GM10248 (cell line): ENCODE data around the gene HEYL.
A peak's percentile ranks its signal among the peaks of the same experiment; 100 is the strongest.

ENCODE experiments used
- CTCF ChIA-PET: fragments of 300-600 bp; sonication (Branson Sonifier 250); formaldehyde crosslinking; extraction: SDS; loops from one replicate; lab custom pipeline; 2021; ENCODE audit warnings: antibody characterized with exemption; lab: Yijun Ruan, JAX
- POLR2A ChIA-PET: fragments of 350-650 bp; sonication (Branson Sonifier 250); formaldehyde crosslinking; extraction: SDS; loops from one replicate; lab custom pipeline; 2020; ENCODE audit warnings: antibody characterized with exemption; lab: Yijun Ruan, JAX
- DNase-seq: peaks from one replicate; pipeline ENCODE4 v3.0.0; 2012; ENCODE audit errors: extremely low spot score
- CTCF ChIP-seq: IDR thresholded peaks from 2 replicates; pipeline ENCODE4 v1.5.1; 2012; ENCODE audit warnings: mild to moderate bottlenecking, low read depth; ENCODE audit errors: extremely low read depth, missing control alignments, control extremely low read depth

HEYL gene

GRCh38 chr1:39649636-39650185 lies 10.3 kb upstream of the HEYL start:
- TF ChIP-seq CTCF, result no peak
- ChIA-PET POLR2A (interaction anchor here (0.7 kb wide), 1 partner anchor 69 kb away, joined by 4 read pairs; no protein-coding TSS in a partner anchor), CTCF (interaction anchor here (1.4 to 4.0 kb wide), 4 partner anchors 9 to 61 kb away, joined by 3 to 24 read pairs (median 5); no protein-coding TSS in a partner anchor)
- no peak for DNase-seq

GRCh38 chr1:39648496-39648895 lies 9.1 kb upstream of the HEYL start:
- TF ChIP-seq CTCF, result no peak
- no peak for DNase-seq
- ChIA-PET POLR2A (no interaction called here), CTCF (interaction anchor here (0.8 to 4.0 kb wide), 7 partner anchors 9 to 62 kb away, joined by 3 to 71 read pairs (median 4); no protein-coding TSS in a partner anchor)

- POLR2A ChIA-PET, result no interaction called here
Measured at GRCh38 chr1:39647247-39647646, 7.8 kb upstream of the HEYL start.

GRCh38 chr1:39646232-39647081 lies 7.0 kb upstream of the HEYL start:
- CTCF ChIA-PET, result interaction anchor here (1.2 to 4.0 kb wide), 7 partner anchors 11 to 259 kb away, joined by 3 to 71 read pairs (median 5); no protein-coding TSS in a partner anchor
- no peak for DNase-seq
- POLR2A ChIA-PET, result no interaction called here

More at GRCh38 chr1:39647247-39647646, 7.8 kb upstream of the HEYL start:
- no peak for TF ChIP-seq CTCF
- no peak for DNase-seq
- CTCF ChIA-PET, result interaction anchor here (0.9 to 4.0 kb wide), 9 partner anchors 10 to 260 kb away, joined by 3 to 71 read pairs (median 5); no protein-coding TSS in a partner anchor

GRCh38 chr1:39645411-39646043 lies 6.1 kb upstream of the HEYL start:
- ChIA-PET CTCF (interaction anchor here (1.0 to 3.4 kb wide), 6 partner anchors 8 to 258 kb away, joined by 3 to 71 read pairs (median 6); no protein-coding TSS in a partner anchor), POLR2A (no interaction called here)
- DNase-seq, result no peak
- TF ChIP-seq CTCF, result no peak

More at GRCh38 chr1:39646232-39647081, 7.0 kb upstream of the HEYL start:
- peak; percentile 9 for TF ChIP-seq CTCF

- ChIA-PET POLR2A (no interaction called here), CTCF (interaction anchor here (1.1 to 2.0 kb wide), 4 partner anchors 8 to 15 kb away, joined by 4 to 9 read pairs (median 6); no protein-coding TSS in a partner anchor)
- no peak for DNase-seq
- no peak for TF ChIP-seq CTCF
Measured at GRCh38 chr1:39643705-39644104, 4.3 kb upstream of the HEYL start.
